HuH-7.5 (cell line): ENCODE results near the gene CD37.
"Not testable (repeated sequence)": the region's sequence is repeated elsewhere in the genome, so short reads cannot be mapped to it uniquely, and the experiment has no call there.

Source experiments
- DNase-seq: peaks from one replicate; pipeline ENCODE4 v3.0.0; 2011; ENCODE audit warnings: low spot score

CD37 gene

GRCh38 chr19:49347191-49347590 lies 12.0 kb downstream of the CD37 start:
- DNase-seq: no peak

- DNase-seq: peak; percentile 49
These were observed 12.6 kb downstream of the CD37 start for GRCh38 chr19:49347835-49348234.

- DNase-seq: no peak
These were observed 13.3 kb downstream of the CD37 start for GRCh38 chr19:49348305-49349189.

GRCh38 chr19:49349567-49349966 lies 14.4 kb downstream of the CD37 start:
- DNase-seq: no peak

GRCh38 chr19:49355909-49356353 lies 20.7 kb downstream of the CD37 start:
- no peak for DNase-seq

GRCh38 chr19:49356382-49356781 lies 21.2 kb downstream of the CD37 start:
- no peak for DNase-seq

- DNase-seq: no peak
These were observed 22.0 kb downstream of the CD37 start for GRCh38 chr19:49357186-49357585.

GRCh38 chr19:49359851-49360820 lies 24.9 kb downstream of the CD37 start:
- DNase-seq: no peak

GRCh38 chr19:49361438-49362047 lies 26.3 kb downstream of the CD37 start:
- DNase-seq: peak; percentile 92

- peak; percentile 75 for DNase-seq
These were observed 27.1 kb downstream of the CD37 start, which contains the start of gene TEAD2 for GRCh38 chr19:49362048-49362928. Gene TEAD2, minus strand, starts transcription at chr19:49362416. Its CDS starts 2,341 bp downstream, at chr19:49360075.

- peak; percentile 51 for DNase-seq
These were observed 27.7 kb downstream of the CD37 start for GRCh38 chr19:49362929-49363267.

- DNase-seq: peak; percentile 97
These were observed 28.3 kb downstream of the CD37 start, which contains the start of gene DKKL1 for GRCh38 chr19:49363268-49364082. Gene DKKL1, plus strand, starts transcription at chr19:49363877. Its CDS starts 122 bp downstream, at chr19:49363999.

GRCh38 chr19:49364083-49364737 lies 29.0 kb downstream of the CD37 start:
- no peak for DNase-seq

GRCh38 chr19:49366110-49366509 lies 30.9 kb downstream of the CD37 start:
- DNase-seq: no peak

GRCh38 chr19:49368711-49369358 lies 33.6 kb downstream of the CD37 start:
- DNase-seq: no peak

GRCh38 chr19:49371184-49371583 lies 36.0 kb downstream of the CD37 start:
- no peak for DNase-seq

- not testable (repeated sequence) for DNase-seq
These were observed 38.0 kb downstream of the CD37 start for GRCh38 chr19:49373174-49373573.

- DNase-seq: no peak
These were observed 39.6 kb downstream of the CD37 start for GRCh38 chr19:49374665-49375434.
